ENCODE data around the gene ACSF2. TPM values are rescaled to one million over a fixed set of nuclear protein-coding genes. Genes with fewer than 3 reads are reported as not detected.

Gene ACSF2
- total RNA-seq, 1 experiment from 2014 or later = 17.2 TPM

- Histone ChIP-seq H3K36me3 (ENCODE audit: control insufficient read depth, insufficient read depth, low read length) (no peaks in the 10 kb centered on the region), H3K27me3 (ENCODE audit: control insufficient read depth, insufficient read depth, low read length) (no peaks in the 10 kb centered on the region), H3K4me3 (ENCODE audit: low read depth in 2 of 2, low read length in 2 of 2) (no peak overlapping the region), H3K9me3 (ENCODE audit: control insufficient read depth, insufficient read depth, low read depth, low read length) (no peaks in the 10 kb centered on the region), H3K4me1 (ENCODE audit: control insufficient read depth, insufficient read depth, low read length) (no peaks in the 10 kb centered on the region), H3K27ac (ENCODE audit: low read length) (no peak overlapping the region)
- CTCF ChIA-PET = no interaction called here
- intact Hi-C loops (cut with micrococcal nuclease; ENCODE audit: unreplicated experiment) (no loop called here), in situ Hi-C loops (cut with HindIII; ENCODE audit: low pct_unique_long_range_greater_than_20kb, low sequenced_read_pairs) (no loop called here)
- no TSS peak for BruUV-seq (replicated peaks)
- no peak for TF ChIP-seq CTCF (IDR thresholded peaks at IDR 0.05)
- no peak for TF ChIP-seq SIN3A (IDR thresholded peaks at IDR 0.05; ENCODE audit: borderline replicate concordance, insufficient read depth, low read depth, low read length)
- TF ChIP-seq TCF7L2 (IDR thresholded peaks at IDR 0.05; ENCODE audit: low read depth, low read length) = no peak
- no peak for TF ChIP-seq POLR2AphosphoS5 (IDR thresholded peaks at IDR 0.05; ENCODE audit: low read depth, low read length)
- TF ChIP-seq REST (IDR thresholded peaks at IDR 0.05; ENCODE audit: insufficient read depth in 1 of 2, low read depth in 2 of 2, low read length in 1 of 2) = no peak
- POLR2A ChIA-PET = no interaction called here
- peak; percentile 63 for ATAC-seq
- DNase-seq (ENCODE audit: low read depth, low spot score) = no peak
Observed at GRCh38 chr17:50447870-50448595, 22.0 kb downstream of the ACSF2 start.

GRCh38 chr17:50448643-50449042 lies 22.6 kb downstream of the ACSF2 start:
- Histone ChIP-seq H3K27ac (ENCODE audit: low read length) (no peak overlapping the region), H3K36me3 (ENCODE audit: control insufficient read depth, insufficient read depth, low read length) (no peaks in the 10 kb centered on the region), H3K4me3 (ENCODE audit: low read depth in 2 of 2, low read length in 2 of 2) (no peak overlapping the region), H3K9me3 (ENCODE audit: control insufficient read depth, insufficient read depth, low read depth, low read length) (no peaks in the 10 kb centered on the region), H3K27me3 (ENCODE audit: control insufficient read depth, insufficient read depth, low read length) (no peaks in the 10 kb centered on the region), H3K4me1 (ENCODE audit: control insufficient read depth, insufficient read depth, low read length) (no peaks in the 10 kb centered on the region)
- no peak for DNase-seq (ENCODE audit: low read depth, low spot score)
- CTCF ChIA-PET = no interaction called here
- POLR2A ChIA-PET = no interaction called here
- ATAC-seq = no peak
- intact Hi-C loops (cut with micrococcal nuclease; ENCODE audit: unreplicated experiment) = no loop called here
- in situ Hi-C loops (cut with HindIII; ENCODE audit: low pct_unique_long_range_greater_than_20kb, low sequenced_read_pairs) = no loop called here
- no TSS peak for BruUV-seq (replicated peaks)
- TF ChIP-seq CTCF (IDR thresholded peaks at IDR 0.05) (no peak), REST (IDR thresholded peaks at IDR 0.05; ENCODE audit: insufficient read depth in 1 of 2, low read depth in 2 of 2, low read length in 1 of 2) (no peak), TCF7L2 (IDR thresholded peaks at IDR 0.05; ENCODE audit: low read depth, low read length) (no peak)

Measured in Panc1 (cell line).